Activated CD8-positive, alpha-beta memory T cell treated with anti-CD3 and anti-CD28 coated beads, Interleukin-2, amount 10 ng/mL, durations not matched to agents 7 days and 5 days (primary cell): ENCODE measurements around the gene SLC66A3. TPM values are rescaled to one million over a fixed set of nuclear protein-coding genes. Genes with fewer than 3 reads are reported as not detected.
A peak's percentile ranks its signal among the peaks of the same experiment; 100 is the strongest.

Source experiments
- ATAC-seq: fragments of 150-1000 bp; cut with Tn5 transposase; one replicate; pipeline ENCODE4 v1.10.0; 2021; ENCODE audit warnings: moderate library complexity
- CTCF ChIA-PET: fragments of 350-600 bp; sonication (Branson Sonifier 250); formaldehyde crosslinking; loops from one replicate; lab custom pipeline; 2021; ENCODE audit warnings: antibody characterized with exemption; lab: Charles Lee
- DNase-seq: peaks from one replicate; pipeline ENCODE4 v3.0.0-alpha.2; 2020
- H3K27ac Mint-ChIP-seq: one replicate; pipeline ENCODE4 v1.8.0; 2021; ENCODE audit warnings: mild to moderate bottlenecking, mixed read lengths
- H3K27me3 Mint-ChIP-seq: one replicate; pipeline ENCODE4 v1.8.0; 2021; ENCODE audit warnings: mixed read lengths
- H3K36me3 Mint-ChIP-seq: one replicate; pipeline ENCODE4 v1.8.0; 2021; ENCODE audit warnings: mild to moderate bottlenecking, mixed read lengths
- H3K4me1 Mint-ChIP-seq: one replicate; pipeline ENCODE4 v1.8.0; 2021; ENCODE audit warnings: mixed read lengths
- H3K4me3 Mint-ChIP-seq: one replicate; pipeline ENCODE4 v1.8.0; 2021; ENCODE audit warnings: mild to moderate bottlenecking, moderate library complexity, mixed read lengths
- H3K9me3 Mint-ChIP-seq: one replicate; pipeline ENCODE4 v1.8.0; 2022; ENCODE audit warnings: low read depth, mixed read lengths
- total RNA-seq, 2 experiments: library from RNA; stranded (reverse); gene quantifications; one replicate each; pipeline ENCODE4 v1.2.3, GENCODE V29; 2021

Gene SLC66A3
- total RNA-seq, result 10 to 100 TPM in 1 of 2 experiments, 1 to 10 TPM in 1; 9.9 to 15.9 TPM

DNA sequence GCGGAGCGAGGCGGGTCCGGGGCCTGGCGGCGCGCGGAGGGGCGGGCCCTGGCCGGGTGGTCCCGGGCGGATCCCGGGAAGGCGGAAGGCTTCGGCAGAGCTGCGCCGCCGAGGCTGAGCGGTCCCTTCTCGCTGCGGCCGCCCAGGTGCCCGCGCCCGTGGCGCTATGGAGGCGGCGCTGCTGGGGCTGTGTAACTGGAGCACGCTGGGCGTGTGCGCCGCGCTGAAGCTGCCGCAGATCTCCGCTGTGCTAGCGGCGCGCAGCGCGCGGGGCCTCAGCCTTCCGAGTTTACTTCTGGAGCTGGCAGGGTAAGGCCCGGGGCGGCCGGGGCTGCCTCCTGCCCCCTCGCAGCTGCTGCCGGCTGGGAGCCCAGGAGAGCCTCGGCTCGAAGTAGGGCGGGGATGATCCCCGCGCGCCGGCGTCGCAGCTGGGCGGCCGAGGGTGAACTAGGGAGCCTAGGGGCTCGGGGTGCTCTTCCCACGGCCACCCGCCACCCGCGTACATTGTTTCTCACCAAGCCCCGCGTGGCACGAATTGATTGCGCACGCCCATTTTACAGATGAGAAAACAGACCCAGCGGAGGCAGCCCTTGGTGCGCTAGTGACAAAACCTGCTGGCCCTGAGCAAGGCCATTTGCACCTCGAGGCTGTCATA lies at the start of gene SLC66A3:
Gene SLC66A3 (plus strand): TSS at position 87 of the 655 bp plus-strand sequence. CDS start 80 bp downstream, at position 167.
- peaks cover 17% of the 10 kb centered on the region for H3K4me1 Mint-ChIP-seq
- H3K9me3 Mint-ChIP-seq, result no peaks in the 10 kb centered on the region
- H3K27ac Mint-ChIP-seq, result peak within 1 kb of the TSS; percentile 86
- no peaks in the 10 kb centered on the region for H3K36me3 Mint-ChIP-seq
- peak within 1 kb of the TSS; percentile 72 for H3K4me3 Mint-ChIP-seq
- CTCF ChIA-PET, result interaction anchor here (1.3 to 4.4 kb wide), 2 partner anchors 23 to 343 kb away, joined by 4 to 35 read pairs; partner anchors contain the start of gene PDIA6
- no peak for DNase-seq
- ATAC-seq, result peak; percentile 86
- H3K27me3 Mint-ChIP-seq, result peaks cover 13% of the 10 kb centered on the region

DNA sequence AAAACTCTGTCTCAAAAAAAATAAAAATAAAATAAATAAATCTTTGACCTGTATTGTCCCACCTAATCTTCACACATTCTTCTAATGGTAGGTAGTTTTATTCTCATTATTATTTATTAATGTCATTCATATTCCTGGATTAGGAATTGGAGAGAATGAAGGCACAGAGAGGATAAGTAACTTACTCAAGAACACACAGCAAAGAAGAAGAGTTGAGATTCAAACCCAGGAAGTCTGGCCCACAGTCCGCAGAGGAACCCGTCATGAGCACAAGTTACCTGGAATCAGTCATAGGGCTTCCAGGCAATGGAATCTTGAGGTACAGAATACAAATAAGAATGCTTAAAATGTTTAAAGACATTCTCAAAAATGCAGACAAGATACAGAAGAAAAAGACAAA lies 46.3 kb upstream of the SLC66A3 start:
- CTCF ChIA-PET, result no interaction called here
- no peak overlapping the region for H3K27ac Mint-ChIP-seq
- H3K4me1 Mint-ChIP-seq, result peaks cover 26% of the 10 kb centered on the region
- H3K27me3 Mint-ChIP-seq, result peaks cover 17% of the 10 kb centered on the region
- peaks cover 2% of the 10 kb centered on the region for H3K36me3 Mint-ChIP-seq
- no peak overlapping the region for H3K4me3 Mint-ChIP-seq
- ATAC-seq (no peak), DNase-seq (peak; percentile 7)
- peaks cover 7% of the 10 kb centered on the region for H3K9me3 Mint-ChIP-seq

DNA sequence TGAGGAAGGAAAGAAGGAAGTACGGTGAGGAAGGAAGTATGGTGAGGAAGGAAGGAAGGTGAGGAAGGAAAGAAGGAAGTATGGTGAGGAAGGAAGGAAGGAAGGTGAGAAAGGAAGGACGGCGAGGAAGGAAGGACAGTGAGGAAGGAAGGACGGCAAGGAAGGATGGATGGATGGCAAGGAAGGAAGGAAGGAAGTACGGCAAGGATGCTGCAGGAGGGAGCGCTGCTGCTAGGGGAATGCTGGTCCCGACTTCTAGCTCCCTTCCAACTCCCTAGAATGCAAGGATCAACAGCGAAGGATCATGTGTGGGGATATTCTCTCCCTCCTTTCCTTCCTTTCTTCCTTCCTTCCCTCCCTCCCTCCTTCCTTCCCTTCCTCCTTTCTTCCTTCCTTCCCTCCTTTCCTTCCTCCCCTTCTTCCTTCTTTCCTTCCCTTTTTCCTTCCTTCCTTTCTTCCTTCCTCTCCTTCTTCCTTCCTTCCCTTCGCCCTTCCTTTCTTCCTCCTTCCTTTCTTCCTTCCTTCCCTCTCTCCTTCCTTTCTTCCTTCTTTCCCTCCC lies 42.3 kb upstream of the SLC66A3 start:
- Mint-ChIP-seq H3K36me3 (no peaks in the 10 kb centered on the region), H3K27me3 (peaks cover 30% of the 10 kb centered on the region), H3K27ac (no peak overlapping the region), H3K4me1 (no peaks in the 10 kb centered on the region), H3K9me3 (peaks cover 7% of the 10 kb centered on the region), H3K4me3 (no peak overlapping the region)
- no peak for DNase-seq
- no peak for ATAC-seq
- CTCF ChIA-PET, result interaction anchor here (1.2 kb wide), 1 partner anchor 281 kb away, joined by 3 read pairs; no protein-coding TSS in a partner anchor

DNA sequence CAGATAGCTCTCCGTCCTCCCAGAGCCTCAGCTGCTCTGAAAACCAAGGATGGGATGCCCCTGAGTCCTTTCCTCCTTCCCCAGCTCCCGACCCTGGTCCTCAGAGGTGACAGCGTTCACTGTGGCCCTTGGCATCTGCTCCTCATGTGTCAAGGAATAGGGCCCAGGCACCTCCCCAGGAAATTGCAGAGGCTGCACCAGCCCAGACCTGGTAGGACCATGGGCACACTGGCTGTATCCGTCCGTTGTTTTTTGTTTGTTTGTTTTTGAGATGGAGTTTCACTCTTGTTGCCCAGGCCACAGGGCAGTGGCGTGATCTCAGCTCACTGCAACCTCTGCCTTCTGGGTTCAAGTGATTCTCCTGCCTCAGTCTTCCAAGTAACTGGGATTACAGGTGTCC lies 37.5 kb upstream of the SLC66A3 start:
- peaks cover 1% of the 10 kb centered on the region for H3K9me3 Mint-ChIP-seq
- no peak overlapping the region for H3K27ac Mint-ChIP-seq
- no peak for DNase-seq
- ATAC-seq, result no peak
- H3K4me1 Mint-ChIP-seq, result peaks cover 2% of the 10 kb centered on the region
- H3K36me3 Mint-ChIP-seq, result no peaks in the 10 kb centered on the region
- H3K27me3 Mint-ChIP-seq, result peaks cover 19% of the 10 kb centered on the region
- H3K4me3 Mint-ChIP-seq, result no peak overlapping the region
- CTCF ChIA-PET, result interaction anchor here (3.4 kb wide), 1 partner anchor 285 kb away, joined by 14 read pairs; no protein-coding TSS in a partner anchor

DNA sequence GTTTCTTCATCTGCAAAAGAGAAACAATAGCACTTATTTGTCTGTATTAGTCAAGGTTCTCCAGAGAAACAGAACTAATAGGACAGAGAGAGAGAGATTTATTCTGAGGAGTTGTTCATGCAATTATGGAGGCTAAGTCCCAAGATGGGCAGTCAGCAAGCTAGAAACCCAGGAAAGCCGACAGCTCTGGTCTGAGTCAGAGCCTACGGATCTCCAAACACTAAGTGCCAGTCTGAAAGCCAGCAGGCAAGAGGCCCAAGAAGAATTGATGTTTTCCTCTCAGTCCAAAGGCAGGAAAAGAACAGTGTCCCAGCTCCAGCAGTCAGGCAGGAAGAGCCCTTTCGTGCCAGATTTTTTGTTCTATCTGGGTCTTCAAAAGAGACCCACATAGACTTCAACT lies 36.5 kb upstream of the SLC66A3 start:
- DNase-seq (no peak), ATAC-seq (no peak)
- Mint-ChIP-seq H3K4me1 (peaks cover 2% of the 10 kb centered on the region), H3K9me3 (no peaks in the 10 kb centered on the region), H3K27me3 (peaks cover 19% of the 10 kb centered on the region), H3K36me3 (no peaks in the 10 kb centered on the region), H3K27ac (no peak overlapping the region), H3K4me3 (no peak overlapping the region)
- CTCF ChIA-PET, result interaction anchor here (3.4 kb wide), 1 partner anchor 286 kb away, joined by 14 read pairs; no protein-coding TSS in a partner anchor

DNA sequence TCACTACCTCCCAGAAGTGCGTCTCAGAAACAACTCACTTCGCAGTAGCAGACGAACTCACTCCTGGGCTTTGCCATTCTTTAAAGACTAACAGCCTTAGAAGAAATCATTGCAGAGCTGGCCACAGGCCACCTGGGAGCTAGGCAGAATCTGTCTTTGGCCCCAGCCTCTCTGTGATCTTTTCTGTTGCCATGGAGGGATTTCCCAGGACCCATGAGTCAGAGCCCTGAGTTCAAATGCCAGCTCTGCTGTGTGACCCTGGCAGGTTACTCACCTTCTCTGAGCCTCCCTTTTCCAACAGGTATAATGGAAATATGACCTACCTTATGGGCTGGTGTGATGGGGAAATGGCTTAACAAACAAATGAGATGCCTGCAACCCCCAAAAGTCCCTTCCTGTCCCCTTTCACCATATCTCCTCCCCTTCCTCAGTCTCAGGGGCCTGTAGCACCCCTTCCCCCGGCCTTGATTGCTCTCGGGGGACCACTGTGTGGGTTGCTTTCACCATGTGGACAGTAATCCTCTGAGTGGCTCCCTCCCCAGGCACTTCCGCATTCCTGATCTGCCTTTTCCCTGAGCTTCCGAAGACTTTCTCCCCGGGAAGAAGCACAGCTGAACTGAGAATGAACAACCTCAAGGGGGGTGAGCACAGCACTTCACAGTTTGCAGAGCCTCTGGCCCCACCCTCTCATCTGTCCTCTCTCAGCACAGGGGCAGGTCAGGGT lies 34.0 kb upstream of the SLC66A3 start:
- CTCF ChIA-PET, result interaction anchor here (1.1 to 3.5 kb wide), 5 partner anchors 11 to 461 kb away, joined by 3 to 21 read pairs (median 5); a partner anchor contains a TSS
- Mint-ChIP-seq H3K27me3 (peaks cover 21% of the 10 kb centered on the region), H3K27ac (no peak overlapping the region), H3K4me3 (no peak overlapping the region), H3K9me3 (no peaks in the 10 kb centered on the region), H3K4me1 (peaks cover 7% of the 10 kb centered on the region), H3K36me3 (no peaks in the 10 kb centered on the region)
- no peak for DNase-seq
- no peak for ATAC-seq

DNA sequence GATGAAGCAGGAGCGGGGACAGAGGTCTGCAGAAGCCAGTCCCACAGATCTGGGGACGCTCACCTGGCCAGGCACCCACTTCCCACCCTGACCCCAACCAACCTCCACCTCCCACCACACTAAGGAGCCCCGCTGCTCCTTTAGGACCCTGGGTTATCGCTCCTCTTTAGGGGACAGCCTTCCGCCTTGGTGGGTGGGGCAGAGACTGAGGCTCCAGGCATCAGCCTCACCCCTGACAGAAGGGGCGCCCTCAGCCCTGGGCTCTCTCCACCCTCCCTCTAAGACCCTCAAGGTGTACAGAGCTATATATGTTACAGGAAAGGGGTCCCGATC lies 33.5 kb upstream of the SLC66A3 start:
- no peaks in the 10 kb centered on the region for H3K36me3 Mint-ChIP-seq
- peaks cover 7% of the 10 kb centered on the region for H3K4me1 Mint-ChIP-seq
- CTCF ChIA-PET, result interaction anchor here (2.1 to 3.5 kb wide), 2 partner anchors 11 to 289 kb away, joined by 12 to 21 read pairs; a partner anchor contains a TSS
- no peak overlapping the region for H3K27ac Mint-ChIP-seq
- ATAC-seq (no peak), DNase-seq (no peak)
- H3K9me3 Mint-ChIP-seq, result no peaks in the 10 kb centered on the region
- H3K4me3 Mint-ChIP-seq, result no peak overlapping the region
- H3K27me3 Mint-ChIP-seq, result peaks cover 20% of the 10 kb centered on the region

DNA sequence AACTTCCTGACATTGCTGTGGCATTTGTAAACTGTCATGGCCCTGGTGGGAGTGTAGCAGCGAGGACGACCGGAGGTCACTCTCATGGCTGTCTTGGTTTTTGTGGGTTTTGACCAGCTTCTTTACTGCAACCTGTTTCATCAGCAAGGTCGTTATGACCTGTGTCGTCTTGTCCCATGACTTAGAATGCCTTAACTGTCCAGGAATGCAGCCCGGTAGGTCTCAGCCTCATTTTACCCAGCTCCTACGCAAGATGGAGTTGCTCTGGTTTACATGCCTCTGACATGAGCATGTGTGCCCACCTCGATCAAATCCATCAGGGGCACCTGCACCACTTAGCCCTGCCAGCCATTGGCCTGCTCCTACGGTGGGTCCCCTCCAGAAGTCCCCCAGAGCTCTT lies 32.9 kb upstream of the SLC66A3 start:
- H3K36me3 Mint-ChIP-seq, result no peaks in the 10 kb centered on the region
- peaks cover 7% of the 10 kb centered on the region for H3K4me1 Mint-ChIP-seq
- peaks cover 19% of the 10 kb centered on the region for H3K27me3 Mint-ChIP-seq
- H3K4me3 Mint-ChIP-seq, result no peak overlapping the region
- no peak overlapping the region for H3K27ac Mint-ChIP-seq
- CTCF ChIA-PET, result interaction anchor here (1.7 to 5.5 kb wide), 3 partner anchors 10 to 325 kb away, joined by 4 to 72 read pairs (median 21); a partner anchor contains a TSS
- DNase-seq (no peak), ATAC-seq (no peak)
- no peaks in the 10 kb centered on the region for H3K9me3 Mint-ChIP-seq

DNA sequence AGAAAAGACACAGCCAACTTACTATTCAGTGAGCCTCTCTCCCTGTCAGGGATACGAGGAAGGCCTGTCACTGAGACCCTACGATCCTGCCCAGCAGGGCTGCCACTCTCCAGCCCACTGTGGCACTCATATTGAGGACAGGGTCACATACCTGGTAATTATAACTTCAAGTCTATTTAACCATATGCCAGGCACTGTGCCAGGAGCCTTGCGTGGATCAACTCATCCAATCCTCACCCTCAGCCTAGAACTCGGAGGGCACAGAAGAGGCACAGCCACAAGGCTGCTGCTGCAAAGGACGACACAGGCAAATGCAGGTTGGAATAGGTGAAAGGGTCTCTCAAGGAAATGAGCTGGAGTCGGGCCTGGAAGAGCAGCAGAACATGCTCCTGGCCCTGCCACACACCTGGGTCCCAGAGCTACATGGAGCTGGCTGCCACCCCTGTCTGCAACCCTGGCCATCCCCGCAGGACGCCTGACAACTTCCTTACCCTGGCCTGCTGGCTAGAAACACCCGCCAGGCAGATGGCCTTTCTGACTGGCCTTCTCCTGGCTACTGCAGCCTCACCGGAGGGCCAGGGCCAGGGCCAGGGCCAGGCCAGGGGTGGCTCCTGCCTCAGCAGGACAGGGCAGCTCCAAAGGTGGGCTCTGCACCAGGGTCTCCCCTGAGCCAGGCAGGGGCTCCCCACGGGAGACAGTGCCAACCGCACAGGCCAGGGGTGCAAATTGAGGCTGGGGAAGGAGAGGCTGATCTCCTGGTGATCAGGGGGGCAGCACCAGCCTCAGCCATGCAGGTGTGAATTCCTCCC lies 32.1 kb upstream of the SLC66A3 start:
- Mint-ChIP-seq H3K4me1 (peaks cover 7% of the 10 kb centered on the region), H3K27me3 (peaks cover 21% of the 10 kb centered on the region)

DNA sequence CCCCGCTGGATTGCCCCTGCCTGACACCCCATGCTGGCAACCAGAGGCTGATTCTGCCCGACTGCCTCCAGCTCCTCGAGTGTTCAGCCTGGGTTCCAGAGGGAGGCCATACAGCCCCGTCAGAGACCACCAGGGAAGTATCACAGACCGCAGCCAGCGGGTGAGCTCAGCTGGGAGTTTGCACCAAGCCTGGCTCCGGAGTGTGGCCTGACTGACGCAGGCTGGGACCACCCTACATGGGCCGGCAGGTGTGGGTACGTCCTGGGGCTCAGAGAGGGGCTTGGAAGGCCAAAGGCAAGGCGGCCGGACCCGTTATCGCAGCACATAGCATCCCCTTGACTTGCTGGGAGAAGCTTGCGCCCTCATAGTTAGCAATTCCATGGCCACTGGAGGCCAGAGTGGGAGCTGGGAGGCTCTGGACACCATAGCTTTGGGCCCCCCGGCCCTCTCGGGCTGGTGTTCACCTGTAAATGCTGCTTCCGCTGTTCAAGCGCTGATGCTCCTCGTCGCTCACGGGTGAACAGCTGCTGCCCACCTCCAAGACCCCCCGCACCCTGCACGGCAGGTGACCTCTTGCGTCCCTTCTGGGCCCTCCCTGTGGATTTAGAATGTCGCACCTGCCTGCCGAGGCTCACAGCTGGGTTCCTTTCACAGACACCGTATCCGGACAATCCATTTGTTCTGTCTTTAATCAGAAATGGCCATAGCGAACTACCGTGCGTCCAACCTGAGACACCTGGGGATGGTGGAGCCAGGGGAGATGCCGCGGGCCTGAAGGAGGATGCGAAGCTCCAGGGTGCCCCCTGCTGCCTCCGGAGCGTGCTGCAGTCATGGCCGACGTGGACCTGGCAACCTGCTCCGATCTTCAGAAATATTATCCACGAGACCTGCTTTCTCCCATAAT lies 31.2 kb upstream of the SLC66A3 start:
- Mint-ChIP-seq H3K4me3 (no peak overlapping the region), H3K36me3 (no peaks in the 10 kb centered on the region), H3K9me3 (no peaks in the 10 kb centered on the region), H3K27me3 (peaks cover 21% of the 10 kb centered on the region), H3K27ac (no peak overlapping the region), H3K4me1 (peaks cover 7% of the 10 kb centered on the region)
- ATAC-seq, result peak; percentile 74
- CTCF ChIA-PET, result interaction anchor here (0.7 to 5.5 kb wide), 25 partner anchors 8 to 356 kb away, joined by 3 to 72 read pairs (median 4); partner anchors contain the start of gene E2F6
- peak; percentile 75 for DNase-seq

More for the DNA sequence above, 32.1 kb upstream of the SLC66A3 start:
- DNase-seq (no peak), ATAC-seq (no peak)
- Mint-ChIP-seq H3K36me3 (no peaks in the 10 kb centered on the region), H3K27ac (no peak overlapping the region), H3K9me3 (no peaks in the 10 kb centered on the region), H3K4me3 (no peak overlapping the region)
- CTCF ChIA-PET, result interaction anchor here (0.9 to 5.5 kb wide), 10 partner anchors 9 to 324 kb away, joined by 3 to 72 read pairs (median 5); a partner anchor contains a TSS

DNA sequence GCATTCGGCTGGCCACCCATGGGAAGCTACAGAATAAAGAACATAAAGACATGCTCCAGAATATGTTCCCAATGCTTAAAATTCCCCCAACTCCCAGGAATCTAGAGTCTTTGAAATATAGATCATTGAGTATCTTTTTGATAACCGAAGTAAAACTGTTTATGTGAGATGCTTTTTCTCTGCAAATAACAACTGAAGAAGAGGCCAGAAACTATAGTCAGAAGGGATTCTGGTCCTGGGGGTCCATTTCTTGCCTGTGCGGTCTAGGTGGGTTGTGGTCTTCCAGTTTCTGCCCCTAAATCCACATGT lies 30.6 kb upstream of the SLC66A3 start:
- Mint-ChIP-seq H3K27ac (no peak overlapping the region), H3K4me1 (peaks cover 9% of the 10 kb centered on the region), H3K9me3 (no peaks in the 10 kb centered on the region), H3K27me3 (peaks cover 21% of the 10 kb centered on the region), H3K4me3 (no peak overlapping the region), H3K36me3 (no peaks in the 10 kb centered on the region)
- CTCF ChIA-PET, result interaction anchor here (0.7 to 5.5 kb wide), 22 partner anchors 8 to 355 kb away, joined by 3 to 72 read pairs (median 4); partner anchors contain the start of gene E2F6
- ATAC-seq (no peak), DNase-seq (no peak)

DNA sequence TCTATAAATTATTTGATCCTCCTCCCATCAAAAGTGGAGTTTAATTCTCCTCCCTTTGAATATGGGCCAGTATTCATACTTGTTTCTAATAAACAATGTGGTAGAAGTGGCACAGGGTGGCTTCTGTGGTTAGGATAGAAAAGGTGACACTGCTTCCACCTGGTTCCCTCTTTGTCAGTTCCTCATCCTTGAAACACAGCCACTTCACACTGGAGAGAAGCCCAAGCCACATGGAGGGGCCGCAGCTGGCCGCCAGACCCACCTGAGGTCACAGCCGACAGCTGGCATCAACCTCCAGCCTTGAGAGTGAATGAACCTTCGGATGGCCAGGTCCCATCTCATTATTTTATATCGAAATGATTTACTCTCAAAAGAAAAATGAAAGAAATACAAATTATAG lies 27.5 kb upstream of the SLC66A3 start:
- no peak for DNase-seq
- Mint-ChIP-seq H3K36me3 (no peaks in the 10 kb centered on the region), H3K27me3 (peaks cover 22% of the 10 kb centered on the region), H3K27ac (no peak overlapping the region), H3K4me3 (no peak overlapping the region), H3K9me3 (no peaks in the 10 kb centered on the region), H3K4me1 (peaks cover 26% of the 10 kb centered on the region)
- CTCF ChIA-PET, result interaction anchor here (5.5 to 6.4 kb wide), 2 partner anchors 295 to 296 kb away, joined by 72 to 121 read pairs; no protein-coding TSS in a partner anchor
- ATAC-seq, result no peak
